ENCODE measurements around the gene TNPO2. TPM values are rescaled to one million over a fixed set of nuclear protein-coding genes. Genes with fewer than 3 reads are reported as not detected.
A peak's percentile ranks its signal among the peaks of the same experiment; 100 is the strongest.

Gene TNPO2
- 35.1 TPM for total RNA-seq
- long read RNA-seq, partial matches to known transcripts: 0 of 2 reads
- long read RNA-seq, other reads (novel, unspliced or antisense): 2 of 2 reads

- peak; percentile 45 for ATAC-seq
- intact Hi-C loops (cut with DNase I): loop anchor here (1.0 to 5.0 kb wide), 2 partner anchors 10 to 42 kb away; partner anchors contain the start of genes DHPS and TRIR
- DNase-seq (ENCODE audit: missing footprints): no peak
These were observed at the start of gene TNPO2 for GRCh38 chr19:12723641-12724426. Gene TNPO2 (minus strand): TSS chr19:12723932. CDS start chr19:12720977, 2,955 bp downstream.

GRCh38 chr19:12772323-12772722, 48.6 kb upstream of the TNPO2 start:
- DNase-seq (ENCODE audit: missing footprints): no peak
- peak; percentile 58 for ATAC-seq
- intact Hi-C loops (cut with DNase I): no loop called here

DNA sequence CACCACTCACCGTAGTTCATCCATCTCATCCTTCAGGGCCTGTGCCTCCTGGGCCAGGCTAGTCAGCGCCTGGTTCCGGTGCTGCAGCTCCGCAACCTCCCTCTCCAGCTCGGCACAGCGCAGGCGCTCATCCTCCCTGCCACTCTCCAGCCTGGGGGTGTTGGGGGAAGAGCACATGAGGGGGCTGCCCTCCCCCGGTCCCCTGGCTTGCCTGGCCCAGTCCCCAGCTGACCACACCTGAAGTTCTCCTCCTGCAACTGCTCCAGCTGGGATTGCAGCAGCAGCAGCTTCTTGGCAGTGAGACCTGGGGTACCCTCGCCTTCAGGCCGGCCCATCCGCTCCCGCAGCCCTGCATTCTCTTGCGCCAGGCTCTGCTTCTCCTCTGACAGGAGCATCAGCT, 47.2 kb upstream of the TNPO2 start:
- ATAC-seq: no peak

DNA sequence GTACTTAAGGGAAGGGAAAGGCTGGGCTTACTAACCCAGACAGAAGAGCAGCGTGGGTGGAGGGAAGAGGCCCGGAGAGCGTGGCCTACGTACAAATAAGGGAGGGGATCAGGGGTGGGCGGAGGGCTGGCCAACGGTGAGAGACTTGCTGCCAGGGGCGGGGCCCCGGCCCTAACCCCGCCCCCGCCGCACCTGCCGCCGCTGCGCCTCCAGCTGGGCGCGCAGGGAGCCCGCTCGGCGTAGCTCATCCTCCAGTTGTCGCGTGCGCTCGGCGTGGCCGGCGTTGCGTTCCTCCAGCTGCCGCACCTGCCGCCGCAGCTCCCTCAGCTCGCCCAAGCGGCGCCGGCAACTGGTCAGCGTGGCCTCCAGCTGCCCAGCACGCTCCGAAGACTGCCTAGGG, 46.0 kb upstream of the TNPO2 start:
- intact Hi-C loops (cut with DNase I): no loop called here
- ATAC-seq (no peak), DNase-seq (ENCODE audit: missing footprints) (no peak)

More for the DNA sequence above, 47.2 kb upstream of the TNPO2 start:
- DNase-seq (ENCODE audit: missing footprints): no peak
- intact Hi-C loops (cut with DNase I): no loop called here

DNA sequence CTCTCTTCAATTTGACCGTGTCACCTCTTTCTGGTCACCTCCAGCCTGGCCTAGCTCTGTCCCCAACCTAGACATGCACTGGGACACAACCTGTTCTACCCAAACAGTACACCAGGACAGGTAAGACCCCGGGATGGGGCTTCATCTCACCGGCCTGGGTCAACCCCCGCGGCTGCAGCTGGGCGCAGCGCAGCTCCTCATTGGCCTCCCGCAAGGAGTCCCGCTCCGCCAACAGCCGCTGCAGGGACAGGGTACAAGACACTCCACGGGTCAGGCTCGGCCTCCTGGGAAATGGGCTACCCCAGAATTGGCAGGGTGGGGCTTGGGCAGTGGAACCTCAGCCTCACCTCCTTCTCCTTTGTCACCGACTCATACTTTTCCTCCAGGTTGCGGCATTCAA, 43.9 kb upstream of the TNPO2 start:
- intact Hi-C loops (cut with DNase I): loop anchor here (2.0 kb wide), 1 partner anchor 29 kb away; no protein-coding TSS in a partner anchor
- ATAC-seq: no peak

DNA sequence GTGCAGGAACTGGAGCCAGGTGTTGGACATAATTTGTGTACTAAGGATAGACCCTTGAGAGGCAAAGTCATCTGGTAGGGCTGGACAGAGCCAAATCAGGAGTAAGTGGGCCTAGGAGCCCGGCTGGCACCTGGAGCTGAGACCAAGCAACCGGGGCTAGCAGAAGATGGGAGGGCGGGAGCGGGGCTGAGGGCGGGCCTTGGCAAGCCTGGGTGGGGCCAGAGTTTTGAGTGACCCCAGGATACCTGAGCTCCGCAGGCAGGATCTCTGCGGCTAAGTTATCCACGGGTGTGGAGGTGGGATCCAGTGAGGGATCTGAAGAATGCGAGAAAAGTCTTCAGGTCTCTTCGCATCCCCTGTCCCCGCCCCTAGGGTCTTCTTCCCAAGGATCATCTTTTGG, 43.4 kb upstream of the TNPO2 start:
- no peak for ATAC-seq
- intact Hi-C loops (cut with DNase I): loop anchor here (2.0 kb wide), 1 partner anchor 30 kb away; no protein-coding TSS in a partner anchor
- DNase-seq (ENCODE audit: missing footprints): no peak

More for the DNA sequence above, 43.9 kb upstream of the TNPO2 start:
- no peak for DNase-seq (ENCODE audit: missing footprints)

GRCh38 chr19:12766051-12766521, 42.4 kb upstream of the TNPO2 start:
- DNase-seq (ENCODE audit: missing footprints) (peak; percentile 95), ATAC-seq (peak; percentile 88)
- intact Hi-C loops (cut with DNase I): loop anchor here (2.0 kb wide), 1 partner anchor 31 kb away; no protein-coding TSS in a partner anchor

- ATAC-seq (no peak), DNase-seq (ENCODE audit: missing footprints) (no peak)
- intact Hi-C loops (cut with DNase I): loop anchor here (2.0 kb wide), 1 partner anchor 82 kb away; no protein-coding TSS in a partner anchor
These were observed 41.0 kb upstream of the TNPO2 start for GRCh38 chr19:12764698-12765097.

DNA sequence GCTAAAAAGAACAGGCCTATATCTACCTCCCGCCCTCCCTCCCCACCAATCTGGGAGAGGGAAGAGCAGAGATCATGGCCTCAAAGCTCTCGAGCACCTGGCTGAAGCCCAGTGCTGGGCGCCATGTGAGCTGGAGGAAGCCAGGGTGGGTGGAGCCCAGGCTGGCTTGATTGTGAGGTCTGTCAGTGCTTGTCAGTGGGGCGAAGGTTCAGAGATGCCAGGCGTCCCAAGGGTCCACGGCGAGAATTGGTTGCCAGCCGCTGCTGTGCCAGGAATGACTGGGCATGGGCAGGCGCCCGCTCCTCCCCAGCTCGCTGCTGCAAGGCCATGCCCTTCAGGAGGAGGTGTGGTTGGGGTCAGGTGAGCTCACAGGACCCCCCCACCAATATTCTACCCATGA, 39.4 kb upstream of the TNPO2 start:
- peak; percentile 85 for DNase-seq (ENCODE audit: missing footprints)
- intact Hi-C loops (cut with DNase I): no loop called here
- peak; percentile 69 for ATAC-seq

GRCh38 chr19:12759686-12760085, 36.0 kb upstream of the TNPO2 start:
- intact Hi-C loops (cut with DNase I): no loop called here
- ATAC-seq (no peak), DNase-seq (ENCODE audit: missing footprints) (no peak)

- intact Hi-C loops (cut with DNase I): no loop called here
These were observed 34.0 kb upstream of the TNPO2 start for GRCh38 chr19:12757544-12758274.

DNA sequence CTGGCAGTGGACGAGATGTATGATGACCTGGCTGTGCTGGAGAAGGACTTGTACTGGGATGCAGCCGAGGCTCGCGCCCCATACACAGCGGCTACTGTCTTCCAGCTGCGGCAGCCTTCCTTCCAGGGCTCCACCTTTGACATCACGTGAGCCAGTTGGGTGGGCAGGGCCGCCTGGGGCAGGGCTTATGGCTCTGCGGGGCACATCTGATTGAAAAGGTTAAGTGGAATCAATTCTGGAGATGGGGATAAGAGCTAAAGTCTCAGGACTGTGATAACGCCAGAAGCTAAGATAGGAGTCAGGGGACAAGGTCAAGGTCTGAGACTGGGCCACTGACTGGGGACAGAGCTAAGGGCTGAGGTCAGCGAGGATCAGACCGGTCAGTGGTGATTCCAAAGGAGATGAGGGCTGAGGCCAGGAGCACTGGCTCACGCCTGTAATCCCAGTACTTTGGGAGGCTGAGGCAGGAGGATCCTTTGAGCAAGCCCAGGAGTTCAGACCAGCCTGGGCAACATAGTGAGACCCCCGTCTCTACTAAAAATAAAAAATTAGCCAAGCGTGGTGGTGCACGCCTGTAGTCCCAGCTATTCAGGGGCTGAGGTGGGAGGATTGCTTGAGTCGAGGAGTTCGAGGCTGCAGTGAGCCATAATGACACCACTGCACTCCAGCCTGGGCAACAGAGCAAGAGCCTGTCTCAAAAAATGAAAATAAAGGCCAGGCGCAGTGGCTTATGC, 32.6 kb upstream of the TNPO2 start:
- intact Hi-C loops (cut with DNase I): no loop called here
- ATAC-seq (no peak), DNase-seq (ENCODE audit: missing footprints) (no peak)

More at GRCh38 chr19:12757544-12758274, 34.0 kb upstream of the TNPO2 start:
- ATAC-seq: peak; percentile 72
- peak; percentile 88 for DNase-seq (ENCODE audit: missing footprints)

DNA sequence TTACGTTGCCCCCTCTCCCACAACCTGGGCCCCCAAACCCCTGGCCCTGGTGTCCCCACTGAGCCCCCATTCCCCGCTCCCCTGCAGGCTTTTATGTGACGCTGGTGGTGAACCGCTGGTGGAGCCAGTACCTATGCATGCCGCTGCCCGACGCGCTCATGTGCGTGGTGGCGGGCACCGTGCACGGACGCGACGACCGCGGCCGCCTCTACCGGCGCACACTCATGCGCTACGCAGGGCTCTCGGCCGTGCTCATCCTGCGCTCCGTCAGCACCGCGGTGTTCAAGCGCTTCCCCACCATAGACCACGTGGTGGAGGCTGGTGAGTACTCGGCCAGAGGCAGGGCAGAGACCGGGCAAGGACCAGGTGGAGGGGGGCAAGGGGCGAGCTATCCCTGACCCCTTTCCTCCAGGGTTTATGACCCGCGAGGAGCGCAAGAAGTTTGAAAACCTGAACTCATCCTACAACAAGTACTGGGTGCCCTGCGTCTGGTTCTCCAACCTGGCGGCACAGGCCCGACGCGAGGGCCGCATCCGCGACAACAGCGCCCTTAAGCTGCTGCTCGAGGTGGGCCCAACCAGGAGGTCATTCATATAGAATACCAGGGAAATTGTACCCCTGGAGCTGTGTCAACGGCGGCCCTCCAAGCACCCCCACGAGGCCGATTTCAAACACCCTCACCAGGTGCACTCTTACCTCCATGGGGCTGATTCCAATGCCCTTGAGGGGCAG, 30.9 kb upstream of the TNPO2 start:
- ATAC-seq: no peak
- DNase-seq (ENCODE audit: missing footprints): no peak
- intact Hi-C loops (cut with DNase I): no loop called here

DNA sequence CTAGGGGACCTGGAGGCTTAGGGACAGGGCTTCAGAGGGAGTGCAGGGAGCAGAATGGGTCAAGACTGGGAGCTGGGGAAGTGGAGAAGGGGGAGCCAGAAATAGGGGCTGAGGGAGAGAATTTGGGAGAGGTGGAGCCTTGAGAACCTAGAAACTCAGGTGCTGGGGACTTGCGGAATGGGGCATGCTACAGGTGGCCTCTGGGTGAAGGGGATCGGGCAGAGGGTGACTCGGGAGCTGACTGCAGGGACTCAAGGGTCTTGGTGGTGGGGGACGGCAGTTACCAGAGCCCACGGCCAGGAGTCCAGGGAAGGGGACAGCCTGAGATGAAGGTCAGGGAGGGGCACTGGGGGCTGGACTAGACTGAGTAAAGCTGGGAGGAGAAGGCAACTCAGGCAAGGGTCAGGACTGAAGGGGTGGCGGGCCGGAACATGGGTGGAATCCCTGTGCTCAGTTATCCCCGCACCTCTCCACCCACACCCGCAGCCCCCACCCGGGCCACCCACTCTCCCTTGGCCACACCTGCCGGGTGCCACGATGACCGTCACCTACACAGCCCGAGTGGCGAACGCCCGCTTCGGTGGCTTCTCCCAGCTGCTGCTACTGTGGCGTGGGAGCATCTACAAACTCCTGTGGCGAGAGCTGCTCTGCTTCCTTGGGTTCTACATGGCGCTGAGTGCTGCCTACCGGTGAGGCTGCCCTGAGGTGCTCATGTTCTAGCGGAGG, 28.5 kb upstream of the TNPO2 start:
- ATAC-seq (no peak), DNase-seq (ENCODE audit: missing footprints) (no peak)
- intact Hi-C loops (cut with DNase I): no loop called here

GRCh38 chr19:12751635-12752034, 27.9 kb upstream of the TNPO2 start, which contains the start of gene BEST2:
Gene BEST2 (plus strand): TSS chr19:12751791. CDS start chr19:12752593, 802 bp downstream.
- intact Hi-C loops (cut with DNase I): no loop called here
- DNase-seq (ENCODE audit: missing footprints): no peak
- ATAC-seq: no peak

- intact Hi-C loops (cut with DNase I): no loop called here
These were observed 27.1 kb upstream of the TNPO2 start for GRCh38 chr19:12750851-12751250.

DNA sequence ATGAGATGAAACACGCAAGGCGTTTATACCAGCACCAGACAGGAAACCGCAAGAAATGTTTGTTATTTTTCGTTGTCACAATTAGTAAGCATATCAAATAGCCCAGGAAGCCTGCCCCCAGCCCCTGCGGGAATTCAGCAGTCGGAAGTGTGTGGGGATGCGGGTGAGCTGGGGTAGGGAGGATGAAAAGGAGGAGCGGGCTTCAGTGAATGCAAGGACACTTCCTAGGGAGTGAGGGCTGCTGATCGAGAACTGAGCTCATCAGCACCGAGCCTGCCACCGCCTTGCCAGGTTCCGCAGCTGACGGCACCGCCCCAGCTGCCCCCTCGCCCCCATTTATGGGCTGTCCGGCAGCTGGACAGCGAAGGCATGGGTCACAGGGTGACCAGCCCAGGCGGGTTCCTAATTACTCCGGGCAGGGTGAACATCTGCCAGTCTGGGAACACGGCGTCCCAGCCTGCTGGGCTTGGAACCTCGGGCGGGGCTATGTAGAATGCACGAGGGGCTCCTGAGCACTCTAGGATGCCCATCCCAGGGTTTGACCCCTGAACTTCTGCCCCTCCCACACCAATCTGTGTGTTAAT, 26.3 kb upstream of the TNPO2 start:
- ATAC-seq (no peak), DNase-seq (ENCODE audit: missing footprints) (no peak)
- intact Hi-C loops (cut with DNase I): no loop called here

More at GRCh38 chr19:12750851-12751250, 27.1 kb upstream of the TNPO2 start:
- no peak for ATAC-seq
- DNase-seq (ENCODE audit: missing footprints): no peak

Measured in Right ventricle myocardium inferior (tissue), 1 donor.